HG03045 (cell line): Measurements from ENCODE around the gene EVX2.

Experiments used
- ATAC-seq: cut with Tn5 transposase; IDR thresholded peaks from one replicate; pipeline ENCODE4 v1.9.1; 2021; ENCODE audit warnings: mild to moderate bottlenecking, moderate library complexity; ENCODE audit not compliant: unreplicated experiment

The EVX2 gene

DNA sequence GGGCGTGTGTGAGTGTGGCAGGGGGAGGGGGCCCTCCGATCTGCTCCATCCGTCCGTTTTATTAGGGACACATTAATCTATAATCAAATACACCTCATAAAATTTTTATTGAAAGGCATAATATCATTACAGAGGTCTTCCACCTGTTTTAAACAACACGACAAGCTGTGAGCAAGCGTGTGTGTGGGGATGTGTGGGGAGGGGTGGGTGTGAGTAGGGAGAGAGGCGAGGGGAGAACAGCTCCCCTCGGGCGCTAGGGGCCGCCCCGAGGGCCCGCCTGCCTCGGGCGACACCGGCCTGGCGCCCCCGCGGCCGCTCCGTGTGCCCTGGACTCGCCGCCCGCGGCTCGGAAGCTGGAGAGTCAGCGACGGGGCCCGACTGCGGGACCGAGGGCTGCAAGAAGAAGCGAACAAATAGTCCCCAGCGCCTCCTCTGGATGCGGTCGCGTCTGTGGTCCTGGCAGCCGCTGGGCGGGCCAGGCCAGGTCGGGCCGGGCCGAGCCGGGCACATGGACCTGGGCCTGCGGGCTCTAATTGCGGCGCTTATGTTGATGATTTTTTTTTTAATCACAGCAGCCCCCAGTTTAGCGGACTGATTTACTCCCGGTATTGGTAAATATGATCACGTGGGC is 38.4 kb upstream of the EVX2 start:
- no peak for ATAC-seq

GRCh38 chr2:176121190-176122051 is 37.7 kb upstream of the EVX2 start:
- ATAC-seq, result no peak

DNA sequence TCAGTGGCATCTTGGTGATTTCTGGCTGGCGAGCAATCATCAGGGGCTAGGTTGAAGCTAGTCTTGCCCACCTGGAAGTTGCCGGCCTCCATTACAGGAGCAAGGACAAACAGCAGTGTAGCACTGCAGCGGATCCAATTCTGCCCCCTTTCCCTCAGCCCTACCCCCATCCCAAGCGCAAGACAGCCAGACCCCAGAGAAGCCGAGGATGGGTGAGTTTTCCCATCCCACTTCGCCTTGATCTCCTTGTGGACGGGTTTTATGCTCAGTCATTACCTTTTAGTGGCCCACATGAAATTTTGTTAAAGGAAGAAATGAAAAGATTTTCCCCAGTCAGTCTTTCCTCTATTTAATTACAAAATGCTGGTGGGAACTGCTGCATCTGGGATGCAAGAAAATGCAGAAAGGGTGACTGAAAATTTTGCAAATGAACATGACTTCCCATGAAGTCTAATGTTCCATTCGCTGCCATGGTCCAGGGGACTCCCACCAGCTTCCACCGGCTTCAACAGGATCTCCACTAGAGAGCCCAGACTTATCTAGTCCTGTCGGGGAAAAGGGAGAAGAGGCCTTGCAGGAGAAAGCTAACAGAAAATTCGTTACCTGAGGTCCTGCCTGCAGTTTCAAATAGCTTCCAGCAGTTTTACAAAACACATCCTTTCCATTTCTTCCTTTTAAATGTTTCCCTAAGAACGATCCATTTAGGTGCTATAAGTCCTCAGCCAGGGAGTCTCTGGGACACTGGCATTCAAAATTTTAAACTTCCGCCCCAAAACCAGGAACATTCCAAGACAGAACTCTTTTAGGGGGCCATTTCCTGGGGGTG is 36.8 kb upstream of the EVX2 start:
- ATAC-seq, result no peak

- ATAC-seq, result no peak
Measured at GRCh38 chr2:176118601-176119339, 35.0 kb upstream of the EVX2 start.

- ATAC-seq, result no peak
Measured at GRCh38 chr2:176117823-176118371, 34.1 kb upstream of the EVX2 start.

DNA sequence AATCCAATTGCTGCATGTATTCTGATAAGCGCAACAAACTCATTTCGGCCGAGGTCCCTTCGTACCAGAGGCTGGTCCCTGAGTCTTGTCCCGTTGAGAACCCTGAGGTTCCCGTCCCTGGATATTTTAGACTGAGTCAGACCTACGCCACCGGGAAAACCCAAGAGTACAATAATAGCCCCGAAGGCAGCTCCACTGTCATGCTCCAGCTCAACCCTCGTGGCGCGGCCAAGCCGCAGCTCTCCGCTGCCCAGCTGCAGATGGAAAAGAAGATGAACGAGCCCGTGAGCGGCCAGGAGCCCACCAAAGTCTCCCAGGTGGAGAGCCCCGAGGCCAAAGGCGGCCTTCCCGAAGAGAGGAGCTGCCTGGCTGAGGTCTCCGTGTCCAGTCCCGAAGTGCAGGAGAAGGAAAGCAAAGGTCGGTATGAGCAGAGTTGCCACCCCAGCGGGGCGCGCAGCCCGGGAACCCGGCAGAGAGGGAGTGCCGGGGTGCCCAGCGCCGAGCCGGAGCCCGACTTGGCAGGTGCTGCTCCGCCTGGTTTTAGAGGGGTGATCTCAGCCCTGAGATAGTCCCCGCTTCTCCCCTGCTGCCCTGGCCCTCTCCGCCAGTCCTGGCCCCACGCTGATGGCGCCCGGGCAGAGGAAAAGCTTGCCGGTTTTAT is 33.5 kb upstream of the EVX2 start:
- ATAC-seq, result no peak

GRCh38 chr2:176115883-176116813 is 32.4 kb upstream of the EVX2 start, which contains the start of gene HOXD10:
Gene HOXD10 (plus strand): TSS chr2:176116778. CDS start chr2:176116834, 56 bp downstream.
- ATAC-seq, result no peak

DNA sequence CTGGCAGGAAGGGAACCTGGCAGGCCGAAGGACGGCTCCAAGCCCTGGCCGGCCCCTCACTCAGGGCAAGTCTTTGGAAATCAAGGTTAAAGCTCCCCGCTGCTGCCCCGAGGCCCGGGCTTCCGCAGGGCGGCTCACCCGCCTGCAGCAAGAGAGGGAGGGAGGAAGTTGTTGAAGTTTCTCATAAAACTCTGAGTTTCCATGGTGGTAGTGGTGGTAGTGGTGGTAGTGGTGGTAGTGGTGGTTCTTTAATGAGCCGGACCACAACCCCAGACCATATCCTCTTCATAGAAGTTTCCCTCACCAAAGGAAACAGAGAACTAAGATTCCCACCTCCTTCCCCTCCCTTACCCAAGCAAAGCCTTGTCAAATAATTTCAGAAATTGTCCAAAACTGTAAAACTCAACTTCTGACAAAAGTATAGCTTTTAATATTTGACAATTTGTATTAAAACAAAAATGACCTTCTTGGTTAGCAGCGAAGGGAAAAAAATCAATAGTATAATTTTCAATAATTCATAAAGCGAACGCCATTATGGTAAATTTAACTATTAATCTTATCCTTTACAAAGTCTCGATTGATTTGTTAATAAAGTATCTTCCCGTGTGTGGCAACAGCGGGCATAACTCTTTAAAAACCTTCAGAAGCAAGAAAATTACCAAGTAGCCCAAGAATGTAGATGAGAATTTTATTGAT is 31.3 kb upstream of the EVX2 start:
- ATAC-seq, result no peak

- no peak for ATAC-seq
Measured at GRCh38 chr2:176114120-176114929, 30.6 kb upstream of the EVX2 start.

GRCh38 chr2:176112375-176113302 is 28.9 kb upstream of the EVX2 start:
- ATAC-seq, result no peak

DNA sequence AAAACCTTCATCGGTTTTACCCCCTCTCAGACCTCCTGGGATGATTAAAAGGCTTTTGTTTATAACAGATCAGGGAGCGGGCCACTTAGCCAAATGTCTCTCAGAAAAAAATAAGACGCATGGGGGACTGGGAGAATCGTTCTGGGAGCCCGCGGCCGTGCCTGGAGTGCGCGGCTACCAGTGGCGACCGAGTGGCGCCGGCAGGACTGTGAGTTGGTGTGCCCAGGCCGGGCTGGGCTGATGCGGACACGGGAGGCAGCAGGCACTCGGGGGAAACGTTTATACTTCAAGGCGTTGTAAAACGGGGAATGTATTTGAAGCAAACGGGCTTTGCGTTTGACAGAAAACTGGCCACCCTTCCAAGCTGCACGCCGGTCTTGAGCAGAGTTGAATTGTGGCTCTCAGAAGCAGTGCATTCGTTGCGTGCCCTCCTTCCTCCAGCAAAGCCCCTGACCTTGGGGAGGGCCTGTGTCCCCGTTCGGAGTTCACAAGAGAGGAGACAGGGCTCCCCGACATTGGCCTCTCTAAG is 28.1 kb upstream of the EVX2 start:
- no peak for ATAC-seq

- ATAC-seq, result no peak
Measured at GRCh38 chr2:176111309-176111663, 27.5 kb upstream of the EVX2 start.

GRCh38 chr2:176110415-176111308 is 26.9 kb upstream of the EVX2 start:
- ATAC-seq, result no peak

DNA sequence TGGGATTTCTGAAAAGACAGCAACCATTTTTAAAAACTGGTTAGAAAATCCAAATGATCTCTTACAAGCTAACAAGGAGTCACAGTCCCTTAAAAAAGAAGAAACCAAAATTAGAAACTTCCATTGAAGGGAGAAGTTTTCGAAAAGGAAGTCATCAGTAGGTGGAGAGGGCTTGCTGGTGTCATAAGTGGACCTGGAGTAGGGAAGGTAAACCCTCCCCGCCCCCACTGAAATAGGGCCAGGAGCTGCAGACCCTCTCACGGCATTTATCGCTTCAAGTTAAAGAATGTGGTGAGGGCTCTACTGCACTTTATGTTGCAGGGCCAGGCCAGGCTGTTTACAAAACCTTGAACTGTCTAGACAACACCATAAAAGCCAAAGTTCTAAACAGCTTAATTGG is 26.2 kb upstream of the EVX2 start:
- no peak for ATAC-seq

GRCh38 chr2:176109192-176109901 is 25.6 kb upstream of the EVX2 start:
- no peak for ATAC-seq
